Left forelimb (tissue), 1 donor: ENCODE data around the gene HRCT1.
"Not testable (repeated sequence)": the region's sequence is repeated elsewhere in the genome, so short reads cannot be mapped to it uniquely, and the experiment has no call there.

Experiments used
- DNase-seq: peaks from one replicate; pipeline ENCODE4 v3.0.0-alpha.2; 2018; ENCODE audit warnings: low spot score

HRCT1 gene

GRCh38 chr9:35905912-35906679 is at the start of gene HRCT1:
HRCT1 (plus strand) TSS chr9:35906202; CDS start chr9:35906288, 86 bp downstream.
- DNase-seq: peak; percentile 86

DNA sequence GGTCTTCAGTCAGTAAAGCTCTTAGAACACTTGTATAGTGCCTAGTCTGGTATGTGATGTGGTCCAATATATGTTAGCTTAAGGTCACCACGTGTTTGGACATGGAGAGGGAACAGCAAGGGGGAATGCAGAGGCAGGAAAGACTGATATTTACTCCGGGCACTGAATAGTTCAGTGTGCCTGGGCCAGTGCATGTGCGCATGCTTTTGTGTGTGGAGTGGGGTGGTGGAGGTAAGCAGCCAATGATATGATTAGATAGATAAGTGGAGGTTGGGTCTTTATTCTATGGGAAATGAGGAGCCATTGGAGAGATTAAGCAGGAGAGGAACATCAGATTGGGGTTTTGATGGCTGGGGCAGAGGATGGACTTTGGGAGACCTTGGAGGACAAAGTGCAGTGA is 49.8 kb upstream of the HRCT1 start:
- DNase-seq: no peak

DNA sequence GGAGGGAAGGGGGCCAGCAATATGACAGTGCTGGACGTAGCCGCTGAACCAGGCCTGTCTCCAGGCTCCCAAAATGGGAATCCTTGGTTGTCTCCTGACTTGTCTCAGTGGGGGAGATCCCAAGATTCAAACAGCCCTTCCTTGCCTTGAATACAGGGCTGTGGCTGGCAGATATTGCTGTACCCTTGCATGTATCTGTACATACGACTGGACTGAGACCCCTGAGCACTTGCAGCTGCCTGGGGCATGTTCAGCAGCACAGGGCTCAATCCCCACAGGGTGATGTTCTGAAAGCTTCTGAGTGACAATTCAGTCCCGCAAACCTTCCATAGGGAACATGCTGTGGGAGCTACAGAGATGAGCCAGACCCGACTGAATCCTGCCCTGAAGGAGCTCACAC is 49.1 kb upstream of the HRCT1 start:
- peak; percentile 46 for DNase-seq

- DNase-seq: peak; percentile 31
Observed at GRCh38 chr9:35858458-35858857, 47.5 kb upstream of the HRCT1 start.

- peak; percentile 59 for DNase-seq
Observed at GRCh38 chr9:35859310-35859989, 46.6 kb upstream of the HRCT1 start.

DNA sequence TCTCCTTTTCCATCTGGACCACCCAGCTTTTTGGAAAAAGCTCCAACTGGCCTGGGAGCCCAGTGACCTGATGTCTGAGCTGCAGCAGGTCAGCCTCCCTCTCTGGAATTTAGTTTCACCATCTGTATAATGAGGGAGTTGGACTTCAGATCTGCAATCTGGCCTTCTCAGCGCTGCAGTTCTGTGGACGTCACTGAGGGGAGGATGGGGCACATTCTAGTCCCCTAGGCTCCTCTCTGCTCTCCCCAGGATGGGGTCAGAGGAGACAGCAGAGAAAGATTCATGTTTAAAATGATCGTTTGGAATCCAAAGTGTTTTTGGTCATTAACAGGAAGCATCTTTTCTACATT is 46.0 kb upstream of the HRCT1 start:
- no peak for DNase-seq

DNA sequence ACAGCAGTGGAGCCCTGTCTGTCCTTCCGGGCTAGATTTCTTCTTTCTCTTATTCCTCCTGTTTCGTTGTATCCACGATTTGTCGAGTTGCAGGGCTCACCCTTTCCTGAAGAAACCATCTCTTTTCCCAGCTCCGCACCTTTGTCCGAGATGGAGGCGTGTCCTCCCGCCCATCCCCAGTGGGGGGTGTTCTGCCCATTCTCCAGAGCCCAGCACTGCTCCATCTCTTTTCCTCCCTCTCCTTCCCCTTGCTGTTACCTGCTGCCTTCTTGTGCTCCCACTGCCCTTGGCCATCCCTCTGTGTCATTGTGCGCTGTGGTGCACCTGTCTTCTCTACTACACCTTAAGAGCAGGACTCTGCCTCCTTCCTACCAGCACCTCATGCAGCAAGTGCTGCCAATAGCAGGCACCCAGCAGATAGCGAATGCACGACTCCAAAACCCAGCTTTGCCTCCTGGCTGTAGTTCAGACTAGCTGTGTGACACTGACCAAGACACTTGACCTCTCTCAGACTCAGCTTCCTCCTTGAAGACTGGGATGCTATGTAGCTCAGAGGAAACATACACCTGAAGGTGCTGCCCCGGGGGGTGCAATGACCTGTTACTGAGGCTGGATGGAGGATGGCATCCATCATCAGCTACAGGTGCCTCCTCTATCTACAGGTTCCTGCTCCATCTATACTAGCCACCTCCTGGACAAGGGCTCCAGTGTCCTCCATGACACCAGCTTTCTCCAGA is 44.7 kb upstream of the HRCT1 start:
- no peak for DNase-seq

DNA sequence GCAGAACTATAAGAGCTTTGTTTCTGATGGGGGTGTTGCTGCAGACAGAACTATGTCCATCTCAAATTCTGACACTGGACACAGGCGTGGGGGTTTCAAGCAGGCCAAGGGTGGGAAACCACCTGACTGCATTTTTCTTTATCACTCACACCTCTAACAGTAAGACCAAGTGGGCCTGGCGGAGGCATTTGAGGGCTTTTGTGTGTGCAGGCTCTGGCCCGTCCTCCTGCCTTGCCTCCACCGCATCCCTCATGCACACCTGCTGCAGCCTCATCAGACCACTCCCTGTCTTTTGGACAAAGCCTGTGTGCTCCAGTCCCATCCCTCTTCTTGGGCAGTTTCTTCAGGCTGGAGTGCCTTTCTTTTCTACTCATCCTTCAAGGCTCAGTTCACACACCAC is 43.7 kb upstream of the HRCT1 start:
- DNase-seq: no peak

GRCh38 chr9:35863583-35863982 is 42.4 kb upstream of the HRCT1 start:
- DNase-seq: no peak

DNA sequence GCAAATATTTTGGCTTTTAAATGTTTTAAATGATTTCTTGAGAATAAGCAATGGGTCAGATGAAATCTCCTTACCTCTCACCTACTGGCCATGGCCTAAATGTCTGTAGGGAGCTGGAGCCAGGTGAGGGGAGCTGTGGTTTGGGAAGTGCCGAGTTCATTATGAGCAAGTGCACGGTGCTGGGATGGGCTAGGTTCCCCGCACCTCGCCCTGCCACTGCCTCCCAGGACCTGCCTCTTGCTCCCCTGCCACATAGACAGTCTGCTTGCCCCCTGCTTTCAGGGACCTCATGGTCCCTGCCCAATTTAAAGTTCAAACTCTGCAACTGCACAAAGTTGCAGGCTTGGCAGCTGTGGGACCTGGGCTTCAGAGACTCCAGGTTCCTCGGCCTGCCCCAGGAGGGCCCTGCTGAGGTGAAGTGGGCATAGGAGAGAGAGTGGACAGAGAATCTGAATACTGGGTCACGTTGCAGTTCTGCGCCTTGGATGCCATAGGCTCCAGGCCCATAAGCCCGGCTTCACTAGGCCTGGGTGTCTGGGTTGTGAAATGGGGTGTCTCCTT is 41.2 kb upstream of the HRCT1 start:
- no peak for DNase-seq

DNA sequence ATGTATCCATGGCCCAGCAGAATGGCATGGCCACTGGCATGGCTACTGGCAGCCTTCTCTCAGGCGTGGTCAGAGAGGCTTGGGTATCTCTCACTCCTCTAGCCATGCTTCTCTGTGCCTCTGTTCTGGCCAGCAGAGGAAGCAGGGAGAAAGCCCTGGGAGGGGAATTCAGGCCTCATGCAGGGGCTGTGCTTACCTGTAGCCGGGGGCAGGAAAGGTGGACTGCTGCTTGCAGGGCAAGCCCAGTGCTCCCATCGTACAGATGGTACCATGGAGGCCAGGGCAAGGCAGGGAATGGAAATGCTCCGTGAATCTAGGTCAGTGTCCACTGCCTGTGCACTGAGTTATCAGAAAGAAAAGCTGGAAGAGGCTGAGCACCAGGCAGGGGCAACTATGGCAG is 38.5 kb upstream of the HRCT1 start:
- DNase-seq: no peak

DNA sequence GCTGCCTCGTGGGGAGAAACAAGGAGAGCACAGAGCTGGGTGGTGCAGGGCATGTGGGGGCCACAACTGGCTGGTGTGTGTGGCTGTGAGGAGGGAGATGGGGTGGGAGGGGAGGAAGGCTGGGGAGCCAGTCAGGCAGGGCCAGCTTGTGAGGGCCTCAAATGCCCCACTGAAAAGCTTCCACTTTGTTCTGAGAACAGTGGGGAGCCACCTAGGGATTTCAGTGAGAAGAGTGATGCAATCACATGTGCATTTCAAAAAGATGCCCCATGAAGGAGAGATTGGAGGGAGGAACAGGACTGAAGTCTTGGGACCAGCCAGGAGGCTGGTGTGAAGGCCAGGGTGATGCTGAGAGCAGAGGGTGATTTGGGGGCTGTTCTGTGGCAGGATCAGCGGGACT is 37.1 kb upstream of the HRCT1 start:
- no peak for DNase-seq

DNA sequence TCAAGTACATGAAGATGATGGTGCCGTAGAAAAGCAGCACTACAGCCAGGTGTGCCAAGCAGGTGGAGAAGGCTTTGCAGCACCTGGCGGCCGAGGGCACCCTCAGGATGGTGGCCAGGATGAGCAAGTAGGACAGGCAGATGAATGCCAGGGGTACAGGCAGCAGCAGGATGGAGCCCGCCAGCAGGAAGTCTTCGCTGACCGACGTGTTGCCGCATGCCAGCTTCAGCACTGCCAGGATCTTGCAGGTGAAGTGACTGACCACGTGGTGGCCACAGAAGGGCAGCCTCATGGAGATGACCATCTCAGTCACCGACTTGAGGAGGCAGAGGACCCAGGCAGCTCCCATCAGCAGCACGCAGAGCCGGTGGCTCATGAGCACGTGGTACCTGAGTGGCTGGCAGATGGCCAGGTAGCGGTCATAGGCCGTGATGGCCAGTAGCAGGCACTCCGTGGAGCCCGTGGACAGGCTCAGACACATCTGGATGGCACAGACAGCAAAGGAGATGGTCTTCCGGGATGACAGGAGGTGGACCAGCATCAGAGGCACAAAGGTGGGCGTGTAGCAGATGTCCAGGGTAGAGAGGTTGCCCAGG is 36.3 kb upstream of the HRCT1 start:
- DNase-seq: no peak

DNA sequence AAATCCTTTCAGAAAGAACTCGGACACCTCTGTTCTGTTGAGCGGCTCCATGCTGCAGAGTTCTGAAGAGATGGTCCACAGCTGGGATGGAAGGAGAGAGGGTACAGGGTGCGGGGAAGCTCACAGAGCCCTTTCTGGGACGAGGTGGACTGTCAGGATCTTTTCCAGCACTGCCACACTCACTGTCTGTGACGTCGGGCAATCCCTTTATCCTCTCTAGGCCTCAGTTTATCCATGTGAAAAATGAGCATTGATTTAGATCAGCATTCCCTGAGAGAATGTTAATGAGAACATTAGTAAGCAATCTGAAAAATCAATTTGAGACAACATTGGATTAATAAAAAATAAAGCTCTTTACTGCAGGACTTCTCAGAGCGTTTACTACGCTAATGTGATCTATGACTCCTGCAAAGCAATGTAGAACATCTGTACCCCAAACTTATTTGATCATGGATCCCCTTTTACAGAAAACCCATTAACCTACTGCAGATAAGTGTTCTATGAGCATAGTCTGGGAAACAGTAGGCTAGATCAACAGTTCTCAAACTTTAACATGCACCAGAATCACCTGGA is 35.6 kb upstream of the HRCT1 start, which contains the start of gene OR13J1:
TSS of gene OR13J1 (minus strand) at position 51 of the 573 bp plus-strand sequence. CDS start at position 51, 0 bp downstream.
- DNase-seq: no peak

- no peak for DNase-seq
Observed at GRCh38 chr9:35871545-35871944, 34.5 kb upstream of the HRCT1 start.

- DNase-seq: no peak
Observed at GRCh38 chr9:35872505-35872904, 33.5 kb upstream of the HRCT1 start.

DNA sequence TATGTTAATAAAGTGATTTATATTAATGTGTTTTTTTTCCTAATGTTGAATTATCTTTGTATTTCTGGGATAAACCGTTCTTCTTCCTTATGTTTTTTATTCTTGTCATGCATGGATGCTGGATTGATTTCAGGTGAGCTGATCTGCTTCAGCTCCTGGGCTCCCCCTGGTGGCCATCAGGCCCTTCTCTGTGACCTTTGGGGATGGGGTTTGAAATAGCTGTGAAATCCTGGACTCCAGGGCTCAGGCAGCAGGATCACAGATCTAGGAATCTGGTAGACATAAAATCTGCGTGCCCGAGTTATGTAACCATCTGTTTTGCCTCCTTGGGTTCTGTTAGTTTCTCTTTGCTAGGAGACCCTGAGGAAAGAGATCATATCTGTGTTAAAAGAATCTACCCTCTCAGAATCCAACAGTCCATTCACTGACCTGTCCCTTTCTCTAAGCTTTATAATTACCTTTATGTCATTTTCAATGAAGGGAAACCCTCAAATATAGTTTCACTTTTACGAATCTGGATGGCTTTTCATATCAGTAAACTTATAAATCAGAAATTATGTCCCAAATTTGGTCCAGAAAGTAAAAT is 23.6 kb upstream of the HRCT1 start:
- peak; percentile 86 for DNase-seq

- DNase-seq: no peak
Observed at GRCh38 chr9:35882996-35883395, 23.0 kb upstream of the HRCT1 start.

DNA sequence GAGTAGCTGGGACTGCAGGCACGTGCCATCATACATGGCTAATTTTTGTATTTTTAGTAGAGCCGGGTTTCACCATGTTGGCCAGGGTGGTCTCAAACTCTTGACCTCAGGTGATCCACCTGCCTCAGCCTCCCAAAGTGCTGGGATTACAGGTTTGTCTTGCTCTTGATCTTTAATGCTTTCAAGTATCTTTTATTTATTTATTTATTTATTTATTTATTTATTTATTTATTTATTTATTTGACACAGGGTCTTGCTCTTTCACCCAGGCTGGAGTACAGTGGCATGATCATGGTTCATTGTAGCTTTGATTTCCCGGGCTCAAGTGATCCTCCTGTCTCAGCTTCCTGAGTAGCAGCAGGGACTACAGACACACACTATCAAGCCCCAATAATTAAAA is 21.1 kb upstream of the HRCT1 start:
- not testable (repeated sequence) for DNase-seq

DNA sequence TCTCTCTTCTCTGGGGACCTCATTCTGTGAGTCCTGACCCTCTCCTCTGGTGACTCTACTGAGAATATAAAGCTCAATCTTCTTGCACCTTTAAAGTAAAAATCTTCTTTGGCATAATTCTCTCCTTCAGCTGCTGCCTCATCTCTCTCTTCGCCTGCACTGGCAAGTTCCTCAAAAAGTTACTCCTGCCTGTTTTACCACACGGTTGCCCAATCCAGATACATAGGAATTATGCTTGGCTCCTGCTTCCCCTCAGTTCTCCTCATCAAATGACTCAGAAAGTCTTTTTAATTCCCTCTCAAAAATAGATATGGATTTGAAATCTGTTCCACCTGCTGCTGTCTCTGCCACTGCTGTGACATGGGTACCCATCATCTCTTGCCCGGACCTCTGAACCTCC is 14.4 kb upstream of the HRCT1 start:
- no peak for DNase-seq

GRCh38 chr9:35892051-35892450 is 14.0 kb upstream of the HRCT1 start:
- no peak for DNase-seq
